ENCODE data around the gene HDGFL3. TPM values are rescaled to one million over a fixed set of nuclear protein-coding genes. Genes with fewer than 3 reads are reported as not detected.

HDGFL3 gene
- total RNA-seq, 1 donor from 2014 or later = 84.3 TPM

GRCh38 chr15:83106994-83107840, 100.4 kb downstream of the HDGFL3 start, which contains the start of gene TM6SF1:
TSS of gene TM6SF1 (plus strand) at chr15:83107645. CDS start at chr15:83107681, 36 bp downstream.
- Mint-ChIP-seq H3K9me3 (ENCODE audit: low read depth) (no peaks in the 10 kb centered on the region), H3K4me3 (ENCODE audit: unreplicated experiment) (peak within 1 kb of the TSS; percentile 81), H3K27ac (ENCODE audit: unreplicated experiment) (peak within 1 kb of the TSS; percentile 47), H3K4me1 (ENCODE audit: low read depth) (peaks cover 37% of the 10 kb centered on the region), H3K27me3 (ENCODE audit: low read depth) (peaks cover 2% of the 10 kb centered on the region), H3K36me3 (ENCODE audit: low read depth) (peaks cover 3% of the 10 kb centered on the region)
- DNase-seq (ENCODE audit: low spot score) = no peak
- TF ChIP-seq CTCF (IDR thresholded peaks at IDR 0.05) = no peak

GRCh38 chr15:83105440-83105839, 102.2 kb downstream of the HDGFL3 start:
- TF ChIP-seq CTCF (IDR thresholded peaks at IDR 0.05) = no peak
- Mint-ChIP-seq H3K36me3 (ENCODE audit: low read depth) (no peaks in the 10 kb centered on the region), H3K9me3 (ENCODE audit: low read depth) (no peaks in the 10 kb centered on the region), H3K27me3 (ENCODE audit: low read depth) (peaks cover 9% of the 10 kb centered on the region), H3K4me3 (ENCODE audit: unreplicated experiment) (no peak overlapping the region), H3K27ac (ENCODE audit: unreplicated experiment) (no peak overlapping the region), H3K4me1 (ENCODE audit: low read depth) (peaks cover 30% of the 10 kb centered on the region)
- no peak for DNase-seq (ENCODE audit: low spot score)

- H3K4me3 Mint-ChIP-seq (ENCODE audit: unreplicated experiment) = no peak overlapping the region
- H3K36me3 Mint-ChIP-seq (ENCODE audit: low read depth) = no peaks in the 10 kb centered on the region
- no peak overlapping the region for H3K27ac Mint-ChIP-seq (ENCODE audit: unreplicated experiment)
- no peaks in the 10 kb centered on the region for H3K9me3 Mint-ChIP-seq (ENCODE audit: low read depth)
- no peak for DNase-seq (ENCODE audit: low spot score)
- TF ChIP-seq CTCF (IDR thresholded peaks at IDR 0.05) = no peak
- peaks cover 14% of the 10 kb centered on the region for H3K27me3 Mint-ChIP-seq (ENCODE audit: low read depth)
- peaks cover 20% of the 10 kb centered on the region for H3K4me1 Mint-ChIP-seq (ENCODE audit: low read depth)
These were observed 103.5 kb downstream of the HDGFL3 start for GRCh38 chr15:83104141-83104540.

- H3K27me3 Mint-ChIP-seq (ENCODE audit: low read depth) = peaks cover 18% of the 10 kb centered on the region
- H3K9me3 Mint-ChIP-seq (ENCODE audit: low read depth) = peaks cover 8% of the 10 kb centered on the region
- DNase-seq (ENCODE audit: low spot score) = no peak
- peaks cover 8% of the 10 kb centered on the region for H3K4me1 Mint-ChIP-seq (ENCODE audit: low read depth)
- H3K4me3 Mint-ChIP-seq (ENCODE audit: unreplicated experiment) = no peak overlapping the region
- no peak overlapping the region for H3K27ac Mint-ChIP-seq (ENCODE audit: unreplicated experiment)
- no peak for TF ChIP-seq CTCF (IDR thresholded peaks at IDR 0.05)
- H3K36me3 Mint-ChIP-seq (ENCODE audit: low read depth) = no peaks in the 10 kb centered on the region
These were observed 105.3 kb downstream of the HDGFL3 start for GRCh38 chr15:83102346-83102745.

- Mint-ChIP-seq H3K4me1 (ENCODE audit: low read depth) (no peaks in the 10 kb centered on the region), H3K36me3 (ENCODE audit: low read depth) (peaks cover 5% of the 10 kb centered on the region), H3K27me3 (ENCODE audit: low read depth) (peaks cover 24% of the 10 kb centered on the region), H3K27ac (ENCODE audit: unreplicated experiment) (no peak overlapping the region), H3K4me3 (ENCODE audit: unreplicated experiment) (no peak overlapping the region), H3K9me3 (ENCODE audit: low read depth) (peaks cover 13% of the 10 kb centered on the region)
- TF ChIP-seq CTCF (IDR thresholded peaks at IDR 0.05) = no peak
- DNase-seq (ENCODE audit: low spot score) = no peak
These were observed 107.5 kb downstream of the HDGFL3 start for GRCh38 chr15:83100097-83100646.
